Testis (tissue), 3 donors: ENCODE data around the gene CGNL1. TPM values are rescaled to one million over a fixed set of nuclear protein-coding genes. Genes with fewer than 3 reads are reported as not detected.

Experiments used
- DNase-seq: peaks from one replicate; pipeline ENCODE4 v3.0.0-alpha.2; 2019
- H3K27ac ChIP-seq, 2 donors: fragments of 200-600 bp; sonication (generic); one replicate each; pipeline ENCODE4 v1.5.1; 2019
- H3K27me3 ChIP-seq: fragments of 200-600 bp; sonication (generic); one replicate; pipeline ENCODE4 v1.5.1; 2019
- H3K36me3 ChIP-seq: fragments of 200-600 bp; sonication (generic); one replicate; pipeline ENCODE4 v1.5.1; 2017; ENCODE audit warnings: low read depth; ENCODE audit errors: missing control alignments
- H3K4me1 ChIP-seq: fragments of 200-600 bp; sonication (generic); one replicate; pipeline ENCODE4 v1.5.1; 2019
- H3K4me3 ChIP-seq, 2 donors: fragments of 200-600 bp; sonication (generic); one replicate each; pipeline ENCODE4 v1.5.1; 2017 to 2019
- H3K9me3 ChIP-seq: fragments of 200-600 bp; sonication (generic); one replicate; pipeline ENCODE4 v1.5.1; 2017
- POLR2A ChIP-seq: fragments of 450-650 bp; IDR thresholded peaks from one replicate; pipeline ENCODE4 v1.6.1; 2017; ENCODE audit warnings: antibody characterized with exemption, mild to moderate bottlenecking, moderate library complexity
- WGBS, 2 donors: methylation state at CpG; one replicate each; pipeline ENCODE4 v1.1.5; 2018; 5-methylcytosine and 5-hydroxymethylcytosine counted together
- intact Hi-C: fragments of 100-400 bp; cut with DNase I; formaldehyde crosslinking; loops from one replicate; pipeline ENCODE4 v1.15.1; 2023; ENCODE audit warnings: low total_unique reads
- polyA plus RNA-seq: library from polyadenylated mRNA; stranded (reverse); fragments of 350-450 nt; fragmentation: Illumina TruSeq; extraction: RNeasy Lipid Tissue Mini Kit (QIAGEN cat#74804); gene quantifications from one replicate; pipeline ENCODE4 v1.2.3, GENCODE V29; 2014; ENCODE audit warnings: low read depth, low replicate concordance; ENCODE audit not compliant: insufficient read depth
- total RNA-seq, 2 donors: library from RNA; depleted of rRNA; stranded (reverse); fragments of >200 nt; gene quantifications; one replicate each; pipeline ENCODE4 v1.2.3, GENCODE V29; 2016
- TF ChIP-seq, protein P1 (sequence below), 3 experiments: fragments of 450-650 bp in 2 of 3; fragments of 200-600 bp in 1 of 3; sonication (generic) in 1 of 3; IDR thresholded peaks; one replicate each; pipeline ENCODE4 v1.5.1; 2016 to 2019; ENCODE audit warnings: antibody characterized with exemption in 3 of 3, mild to moderate bottlenecking in 2 of 3, moderate library complexity in 1 of 3

Gene CGNL1
- total and polyA plus RNA-seq, 3 donors from 2014 or later: 21.0 to 40.2 (median 29.2) TPM

DNA sequence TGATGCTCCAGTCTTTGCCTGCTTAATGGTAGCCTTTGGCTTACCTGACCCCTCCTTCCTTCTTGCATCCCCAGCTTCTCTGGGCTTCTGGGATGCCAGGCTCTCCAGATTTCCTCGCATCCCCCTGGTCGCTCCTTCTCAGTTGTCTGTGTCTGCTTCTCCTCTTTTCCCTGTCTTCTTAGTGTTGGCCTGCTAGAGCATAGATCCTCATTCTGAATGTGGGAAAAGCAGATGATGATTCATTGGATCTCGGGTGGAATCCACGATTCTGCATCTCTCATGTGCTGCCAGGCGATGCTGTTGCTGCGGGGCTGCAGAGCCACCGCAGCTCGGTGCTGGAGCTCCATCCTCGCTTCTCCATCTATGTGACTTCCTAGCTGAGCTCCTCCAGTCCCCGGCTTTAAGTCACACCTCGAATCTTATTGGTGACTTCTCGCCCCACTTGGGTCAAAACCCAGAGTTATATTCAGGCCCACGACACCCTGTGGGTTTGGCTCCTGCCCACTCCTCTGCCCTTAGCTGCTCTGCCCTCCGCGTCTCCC is 47.4 kb downstream of the CGNL1 start:
- Histone ChIP-seq H3K4me3 (no peak overlapping the region), H3K27ac (no peak overlapping the region), H3K27me3 (no peaks in the 10 kb centered on the region), H3K4me1 (peaks cover 12% of the 10 kb centered on the region), H3K9me3 (no peaks in the 10 kb centered on the region), H3K36me3 (no peaks in the 10 kb centered on the region)
- WGBS, 2 donors: 92 to 97% methylated on average over 15 of the region's 15 CpGs
- TF ChIP-seq POLR2A: no peak
- TF ChIP-seq, protein P1, sequence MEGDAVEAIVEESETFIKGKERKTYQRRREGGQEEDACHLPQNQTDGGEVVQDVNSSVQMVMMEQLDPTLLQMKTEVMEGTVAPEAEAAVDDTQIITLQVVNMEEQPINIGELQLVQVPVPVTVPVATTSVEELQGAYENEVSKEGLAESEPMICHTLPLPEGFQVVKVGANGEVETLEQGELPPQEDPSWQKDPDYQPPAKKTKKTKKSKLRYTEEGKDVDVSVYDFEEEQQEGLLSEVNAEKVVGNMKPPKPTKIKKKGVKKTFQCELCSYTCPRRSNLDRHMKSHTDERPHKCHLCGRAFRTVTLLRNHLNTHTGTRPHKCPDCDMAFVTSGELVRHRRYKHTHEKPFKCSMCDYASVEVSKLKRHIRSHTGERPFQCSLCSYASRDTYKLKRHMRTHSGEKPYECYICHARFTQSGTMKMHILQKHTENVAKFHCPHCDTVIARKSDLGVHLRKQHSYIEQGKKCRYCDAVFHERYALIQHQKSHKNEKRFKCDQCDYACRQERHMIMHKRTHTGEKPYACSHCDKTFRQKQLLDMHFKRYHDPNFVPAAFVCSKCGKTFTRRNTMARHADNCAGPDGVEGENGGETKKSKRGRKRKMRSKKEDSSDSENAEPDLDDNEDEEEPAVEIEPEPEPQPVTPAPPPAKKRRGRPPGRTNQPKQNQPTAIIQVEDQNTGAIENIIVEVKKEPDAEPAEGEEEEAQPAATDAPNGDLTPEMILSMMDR (IDR thresholded peaks at IDR 0.05): no peak
- intact Hi-C loops: no loop called here
- DNase-seq: no peak

DNA sequence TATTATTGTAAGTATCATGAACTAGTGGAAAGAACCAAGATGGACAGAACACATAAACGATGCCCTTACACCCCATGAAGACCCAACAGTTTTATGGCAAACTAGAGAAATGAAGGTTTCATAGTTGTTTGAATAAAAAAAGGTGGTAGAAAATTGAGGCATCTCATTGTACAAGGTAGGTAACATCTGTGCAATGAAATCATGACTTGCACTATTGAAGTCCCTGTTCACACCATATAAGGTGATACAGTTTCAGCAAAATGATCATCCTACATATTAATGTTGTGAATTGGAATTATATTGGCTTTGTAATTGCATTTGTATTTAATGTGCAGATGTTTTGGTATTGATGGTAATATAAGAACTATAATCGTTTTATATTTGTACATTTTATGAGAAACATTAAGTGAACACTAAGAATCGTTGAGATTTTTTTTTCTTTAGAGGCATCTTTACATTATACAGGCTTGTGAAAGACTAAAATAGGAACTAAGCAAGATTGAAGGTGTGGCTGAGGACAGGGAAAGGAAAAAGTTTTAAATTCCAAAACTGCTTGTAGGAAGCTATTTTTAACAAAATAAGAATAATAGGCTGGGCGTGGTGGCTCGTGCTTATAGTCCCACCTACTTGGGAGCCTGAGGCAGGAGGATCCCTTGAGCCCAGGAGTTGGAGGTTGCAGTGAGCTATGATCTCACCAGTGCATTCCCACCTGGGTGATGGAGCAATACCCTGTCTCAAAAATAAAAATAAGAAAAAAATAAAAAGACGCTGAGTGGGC is 48.5 kb downstream of the CGNL1 start:
- Histone ChIP-seq H3K4me3 (no peak overlapping the region), H3K4me1 (peaks cover 14% of the 10 kb centered on the region), H3K9me3 (no peaks in the 10 kb centered on the region), H3K36me3 (no peaks in the 10 kb centered on the region), H3K27me3 (no peaks in the 10 kb centered on the region), H3K27ac (no peak overlapping the region)
- intact Hi-C loops: no loop called here
- no peak for DNase-seq
- TF ChIP-seq, protein P1 (IDR thresholded peaks at IDR 0.05): no peak
- TF ChIP-seq POLR2A: no peak
- 83 to 87% methylated on average over 6 of the region's 6 CpGs for WGBS, 2 donors

DNA sequence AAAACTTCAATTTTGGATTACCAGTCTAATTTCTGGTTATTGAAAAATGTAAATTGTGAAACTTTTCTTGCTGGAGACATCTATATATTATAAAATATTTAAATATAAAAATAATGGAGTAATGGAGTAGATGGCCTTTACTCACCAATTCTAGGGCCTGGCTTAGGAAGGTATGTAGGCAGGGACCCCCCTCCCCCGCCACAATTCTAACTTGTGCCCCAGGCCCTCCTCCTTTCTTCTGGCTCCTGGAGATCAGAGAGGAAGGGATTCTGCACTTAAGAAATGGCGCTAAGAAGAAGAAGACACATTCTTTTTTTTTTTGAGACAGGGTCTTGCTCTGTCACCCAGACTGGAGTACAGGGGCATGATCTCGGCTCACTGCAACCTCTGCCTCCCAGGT is 49.5 kb downstream of the CGNL1 start:
- no peaks in the 10 kb centered on the region for H3K27me3 ChIP-seq
- H3K27ac ChIP-seq: no peak overlapping the region
- TF ChIP-seq, protein P1 (IDR thresholded peaks at IDR 0.05): no peak
- no peak for TF ChIP-seq POLR2A
- WGBS, 2 donors: 61 to 69% methylated on average over 3 of the region's 3 CpGs
- H3K9me3 ChIP-seq: no peaks in the 10 kb centered on the region
- no peak for DNase-seq
- intact Hi-C loops: no loop called here
- peaks cover 14% of the 10 kb centered on the region for H3K4me1 ChIP-seq
- H3K36me3 ChIP-seq: no peaks in the 10 kb centered on the region
- no peak overlapping the region for H3K4me3 ChIP-seq

DNA sequence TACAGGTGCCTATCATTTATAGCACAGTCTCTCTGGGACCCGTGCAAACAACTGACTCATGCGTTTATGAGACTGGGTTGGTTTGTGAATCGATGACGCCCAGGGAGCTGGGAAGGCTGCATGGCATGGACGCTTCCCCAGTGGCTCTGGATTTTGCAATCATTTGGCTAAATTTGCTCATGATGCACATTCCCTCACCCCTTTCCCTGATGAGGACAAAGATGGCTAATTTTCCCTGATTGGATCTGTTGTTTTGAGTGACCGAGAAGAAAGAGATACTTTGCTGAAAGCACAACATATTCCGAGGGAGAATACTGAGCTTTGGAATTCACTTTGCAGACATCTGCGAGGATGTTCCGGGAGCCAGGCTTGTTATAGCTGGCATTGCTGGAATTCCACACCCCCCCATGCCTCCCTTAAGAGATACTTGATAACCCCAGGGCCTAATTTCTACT is 51.1 kb downstream of the CGNL1 start:
- Histone ChIP-seq H3K27ac (peak overlapping the region in 1 of 2 donors; percentile 22), H3K27me3 (no peaks in the 10 kb centered on the region), H3K9me3 (no peaks in the 10 kb centered on the region), H3K36me3 (no peaks in the 10 kb centered on the region), H3K4me1 (peaks cover 14% of the 10 kb centered on the region), H3K4me3 (no peak overlapping the region)
- WGBS, 2 donors: 46 to 58% methylated on average over 9 of the region's 9 CpGs
- intact Hi-C loops: no loop called here
- no peak for TF ChIP-seq POLR2A
- TF ChIP-seq, protein P1 (IDR thresholded peaks at IDR 0.05): no peak
- no peak for DNase-seq
